NT2/D1 (cell line): ENCODE measurements around the gene RDM1.

Experiments
- YY1 ChIP-seq: IDR thresholded peaks from 2 replicates; pipeline ENCODE4 v1.6.1; 2011; ENCODE audit not compliant: insufficient read length, insufficient read depth
- ZNF274 ChIP-seq: IDR thresholded peaks from 2 replicates; pipeline ENCODE4 v1.6.1; 2011; ENCODE audit warnings: mild to moderate bottlenecking, low read depth, low read length

- TF ChIP-seq YY1 = no peak
- no peak for TF ChIP-seq ZNF274
These were observed 61.8 kb downstream of the RDM1 start, which contains the start of gene HEATR9 for GRCh38 chr17:35868737-35869136.
